ENCODE results near the gene ANKRD9. TPM values are rescaled to one million over a fixed set of nuclear protein-coding genes. Genes with fewer than 3 reads are reported as not detected.

The ANKRD9 gene
- total and polyA plus RNA-seq, 10 of the 15 experiments (the other 5 are each of a cell fraction or from before 2014, with no cell fraction given): 0.03 to 3.6 (median 0.49) TPM

- TF ChIP-seq KAT2A (conservative IDR thresholded peaks at IDR 0.05; ENCODE audit: control insufficient read depth, low read depth, low read length): no peak
- TF ChIP-seq, protein P1, sequence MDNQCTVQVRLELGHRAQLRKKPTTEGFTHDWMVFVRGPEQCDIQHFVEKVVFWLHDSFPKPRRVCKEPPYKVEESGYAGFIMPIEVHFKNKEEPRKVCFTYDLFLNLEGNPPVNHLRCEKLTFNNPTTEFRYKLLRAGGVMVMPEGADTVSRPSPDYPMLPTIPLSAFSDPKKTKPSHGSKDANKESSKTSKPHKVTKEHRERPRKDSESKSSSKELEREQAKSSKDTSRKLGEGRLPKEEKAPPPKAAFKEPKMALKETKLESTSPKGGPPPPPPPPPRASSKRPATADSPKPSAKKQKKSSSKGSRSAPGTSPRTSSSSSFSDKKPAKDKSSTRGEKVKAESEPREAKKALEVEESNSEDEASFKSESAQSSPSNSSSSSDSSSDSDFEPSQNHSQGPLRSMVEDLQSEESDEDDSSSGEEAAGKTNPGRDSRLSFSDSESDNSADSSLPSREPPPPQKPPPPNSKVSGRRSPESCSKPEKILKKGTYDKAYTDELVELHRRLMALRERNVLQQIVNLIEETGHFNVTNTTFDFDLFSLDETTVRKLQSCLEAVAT (IDR thresholded peaks at IDR 0.05): no peak
- 0 out of 2 replicates have a peak, but pooled peaks have one; percentile 21 for TF ChIP-seq RUNX3 (IDR thresholded peaks at IDR 0.05; ENCODE audit: low read length)
- TF ChIP-seq, protein P2, sequence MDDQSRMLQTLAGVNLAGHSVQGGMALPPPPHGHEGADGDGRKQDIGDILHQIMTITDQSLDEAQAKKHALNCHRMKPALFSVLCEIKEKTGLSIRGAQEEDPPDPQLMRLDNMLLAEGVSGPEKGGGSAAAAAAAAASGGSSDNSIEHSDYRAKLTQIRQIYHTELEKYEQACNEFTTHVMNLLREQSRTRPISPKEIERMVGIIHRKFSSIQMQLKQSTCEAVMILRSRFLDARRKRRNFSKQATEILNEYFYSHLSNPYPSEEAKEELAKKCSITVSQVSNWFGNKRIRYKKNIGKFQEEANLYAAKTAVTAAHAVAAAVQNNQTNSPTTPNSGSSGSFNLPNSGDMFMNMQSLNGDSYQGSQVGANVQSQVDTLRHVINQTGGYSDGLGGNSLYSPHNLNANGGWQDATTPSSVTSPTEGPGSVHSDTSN (IDR thresholded peaks at IDR 0.05; ENCODE audit: insufficient replicate concordance, low read depth, low read length): no peak
- TF ChIP-seq NRF1 (conservative IDR thresholded peaks at IDR 0.05; ENCODE audit: low read depth, low read length): no peak
- no peak for TF ChIP-seq SREBF1 (IDR thresholded peaks at IDR 0.05; ENCODE audit: low read length)
- no peak for TF ChIP-seq CTCF (IDR thresholded peaks at IDR 0.05 in 2 of 3, conservative IDR thresholded peaks at IDR 0.05 in 1 of 3; ENCODE audit: control insufficient read depth in 2 of 3, extremely low read depth in 1 of 3, insufficient read depth in 1 of 3, low read depth in 3 of 3, low read length in 3 of 3)
- TF ChIP-seq CREB1 (IDR thresholded peaks at IDR 0.05; ENCODE audit: low read depth): peak; percentile 79
- no peak for TF ChIP-seq SMAD5 (IDR thresholded peaks at IDR 0.05; ENCODE audit: low read depth)
- no peak for TF ChIP-seq MEF2B (IDR thresholded peaks at IDR 0.05; ENCODE audit: partially characterized antibody, poor library complexity, severe bottlenecking)
- TF ChIP-seq NFIC (IDR thresholded peaks at IDR 0.05; ENCODE audit: low read depth, low read length): no peak
- no peak for TF ChIP-seq RAD51 (IDR thresholded peaks at IDR 0.05)
- TF ChIP-seq GATAD2B (conservative IDR thresholded peaks at IDR 0.05; ENCODE audit: low read depth): no peak
- TF ChIP-seq ZNF207 (IDR thresholded peaks at IDR 0.05; ENCODE audit: borderline replicate concordance): no peak
- TF ChIP-seq FOS (IDR thresholded peaks at IDR 0.05; ENCODE audit: borderline replicate concordance, extremely low read depth, insufficient read length): no peak
- TF ChIP-seq ZNF622 (IDR thresholded peaks at IDR 0.05): no peak
- TF ChIP-seq PAX8 (IDR thresholded peaks at IDR 0.05): no peak
- no peak for TF ChIP-seq SUPT20H (IDR thresholded peaks at IDR 0.05; ENCODE audit: borderline replicate concordance, control insufficient read depth, low read depth, low read length)
- no peak for TF ChIP-seq KLF5 (IDR thresholded peaks at IDR 0.05; ENCODE audit: partially characterized antibody)
- no peak for TF ChIP-seq CHD4 (IDR thresholded peaks at IDR 0.05)
- no peak for TF ChIP-seq SMARCA5 (IDR thresholded peaks at IDR 0.05)
- no peak for TF ChIP-seq ZBTB4 (CRISPR knock-in tag; IDR thresholded peaks at IDR 0.05)
- TF ChIP-seq NR2F1 (conservative IDR thresholded peaks at IDR 0.05): peak; percentile 79
Measured at GRCh38 chr14:102509746-102510615, at the start of gene ANKRD9 (continued).

Measured in GM12878 (cell line).